Measurements from ENCODE around the gene HIGD2B.
A peak's percentile ranks its signal among the peaks of the same experiment; 100 is the strongest.
"Not testable (repeated sequence)": the region's sequence is repeated elsewhere in the genome, so short reads cannot be mapped to it uniquely, and the experiment has no call there.

Gene HIGD2B

DNA sequence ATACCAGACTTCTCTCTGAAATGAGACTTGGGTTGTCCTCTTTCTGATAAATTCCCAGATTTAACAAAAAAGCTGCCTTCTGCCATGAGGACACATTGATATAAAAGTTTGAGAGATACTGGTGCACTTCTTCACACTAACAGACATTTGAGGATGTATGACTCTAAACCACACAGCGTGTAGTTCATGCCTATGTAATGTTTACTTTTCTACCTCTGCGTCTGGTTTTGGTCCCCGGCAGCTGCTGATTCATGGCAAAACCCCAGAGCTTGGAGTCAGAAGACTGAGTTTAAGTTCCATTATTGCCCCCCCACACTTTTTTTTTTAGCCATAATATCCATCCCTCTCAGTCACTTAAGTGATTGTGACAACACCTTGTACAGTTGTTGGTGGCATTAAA is 30.0 kb downstream of the HIGD2B start:
- DNase-seq (ENCODE audit: low spot score); H3K27ac Mint-ChIP-seq; H3K9me3 Mint-ChIP-seq; H3K36me3 Mint-ChIP-seq (ENCODE audit: low read depth); H3K4me3 Mint-ChIP-seq; H3K4me1 Mint-ChIP-seq (ENCODE audit: low read depth); H3K27me3 Mint-ChIP-seq (ENCODE audit: low read depth): not testable (repeated sequence)

GRCh38 chr15:72654397-72654796 is 31.6 kb downstream of the HIGD2B start, which contains the start of gene GOLGA6B:
GOLGA6B (plus strand) TSS chr15:72654697; CDS start chr15:72654738, 41 bp downstream.
- not testable (repeated sequence) for DNase-seq (ENCODE audit: low spot score); H3K36me3 Mint-ChIP-seq (ENCODE audit: low read depth); H3K4me1 Mint-ChIP-seq (ENCODE audit: low read depth); H3K9me3 Mint-ChIP-seq; H3K27ac Mint-ChIP-seq; H3K27me3 Mint-ChIP-seq (ENCODE audit: low read depth); H3K4me3 Mint-ChIP-seq

GRCh38 chr15:72648631-72649253 is 37.2 kb downstream of the HIGD2B start:
- not testable (repeated sequence) for DNase-seq (ENCODE audit: low spot score); H3K27me3 Mint-ChIP-seq (ENCODE audit: low read depth); H3K36me3 Mint-ChIP-seq (ENCODE audit: low read depth); H3K9me3 Mint-ChIP-seq; H3K27ac Mint-ChIP-seq; H3K4me3 Mint-ChIP-seq; H3K4me1 Mint-ChIP-seq (ENCODE audit: low read depth)

DNA sequence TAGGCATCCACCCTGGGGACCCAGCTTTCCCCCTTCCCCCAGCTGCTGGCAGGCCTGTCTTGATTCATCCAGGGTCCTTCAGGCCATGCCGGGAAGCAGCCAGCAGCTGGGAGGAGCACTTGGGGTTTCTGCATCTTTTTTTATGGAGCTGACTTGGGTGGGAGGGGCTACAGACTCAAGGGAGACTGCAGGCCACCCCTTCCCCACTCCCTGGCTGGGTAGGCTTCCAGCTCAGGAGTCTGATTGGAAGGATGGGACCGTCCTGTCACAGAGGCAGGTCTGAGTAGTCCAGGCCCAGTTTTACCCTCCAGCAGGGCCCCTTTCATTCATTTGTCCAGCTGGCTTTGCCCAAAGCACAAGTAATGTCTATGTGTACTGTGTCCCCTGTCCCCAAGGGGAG is 43.7 kb downstream of the HIGD2B start:
- not testable (repeated sequence) for H3K27me3 Mint-ChIP-seq (ENCODE audit: low read depth); H3K9me3 Mint-ChIP-seq; H3K4me3 Mint-ChIP-seq; H3K27ac Mint-ChIP-seq; H3K36me3 Mint-ChIP-seq (ENCODE audit: low read depth); DNase-seq (ENCODE audit: low spot score); H3K4me1 Mint-ChIP-seq (ENCODE audit: low read depth)

GRCh38 chr15:72639759-72640483 is 46.1 kb downstream of the HIGD2B start:
- not testable (repeated sequence) for H3K4me3 Mint-ChIP-seq; H3K27ac Mint-ChIP-seq; DNase-seq (ENCODE audit: low spot score); H3K36me3 Mint-ChIP-seq (ENCODE audit: low read depth); H3K9me3 Mint-ChIP-seq; H3K27me3 Mint-ChIP-seq (ENCODE audit: low read depth); H3K4me1 Mint-ChIP-seq (ENCODE audit: low read depth)

DNA sequence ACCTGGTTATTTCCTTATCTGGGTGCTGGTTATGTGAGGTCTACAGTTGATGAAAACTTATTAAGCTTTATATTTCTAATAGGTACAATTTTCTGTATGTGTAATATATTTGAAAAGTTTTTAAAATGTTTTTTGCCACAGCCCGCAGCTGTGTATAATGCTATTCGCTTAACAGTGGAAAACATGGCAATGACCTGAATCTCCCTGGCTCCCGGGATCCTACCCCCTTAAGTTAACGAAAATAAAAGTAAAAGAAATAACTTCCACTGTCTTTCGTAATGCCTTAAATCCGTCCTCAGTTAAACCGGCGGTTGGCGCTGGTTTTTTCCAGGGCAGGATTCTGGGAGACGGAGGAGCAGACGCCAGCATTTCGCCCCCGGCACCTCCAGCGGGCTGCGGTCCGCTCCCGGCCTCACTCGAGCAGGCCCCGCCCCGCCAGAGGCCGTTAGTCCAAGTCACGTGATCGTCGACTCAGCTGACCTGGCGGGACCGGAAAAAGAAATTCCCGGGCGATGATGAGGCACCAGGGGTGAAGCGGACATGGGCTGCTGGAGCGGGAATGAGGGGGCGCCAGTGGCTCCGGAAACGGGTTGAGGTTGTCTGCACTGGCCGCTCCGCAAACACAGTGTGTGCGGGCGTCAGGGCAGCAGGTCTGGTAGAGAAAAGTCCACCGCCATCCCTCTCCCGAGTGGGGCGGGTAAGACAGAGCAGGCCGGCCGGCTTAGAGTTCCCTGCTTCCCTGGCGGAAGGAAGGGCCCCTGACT is 49.3 kb downstream of the HIGD2B start:
- H3K27ac Mint-ChIP-seq, H3K9me3 Mint-ChIP-seq: not testable (repeated sequence)
- peak overlapping the region; percentile 36 for H3K4me3 Mint-ChIP-seq

GRCh38 chr15:72629068-72629570 is 56.9 kb downstream of the HIGD2B start:
- H3K27ac Mint-ChIP-seq; H3K4me3 Mint-ChIP-seq; H3K27me3 Mint-ChIP-seq (ENCODE audit: low read depth); H3K9me3 Mint-ChIP-seq; H3K36me3 Mint-ChIP-seq (ENCODE audit: low read depth); DNase-seq (ENCODE audit: low spot score); H3K4me1 Mint-ChIP-seq (ENCODE audit: low read depth): not testable (repeated sequence)

More for the DNA sequence above, 49.3 kb downstream of the HIGD2B start:
- H3K4me1 Mint-ChIP-seq (ENCODE audit: low read depth); H3K27me3 Mint-ChIP-seq (ENCODE audit: low read depth); H3K36me3 Mint-ChIP-seq (ENCODE audit: low read depth): not testable (repeated sequence)
- DNase-seq (ENCODE audit: low spot score), result peak; percentile 73

DNA sequence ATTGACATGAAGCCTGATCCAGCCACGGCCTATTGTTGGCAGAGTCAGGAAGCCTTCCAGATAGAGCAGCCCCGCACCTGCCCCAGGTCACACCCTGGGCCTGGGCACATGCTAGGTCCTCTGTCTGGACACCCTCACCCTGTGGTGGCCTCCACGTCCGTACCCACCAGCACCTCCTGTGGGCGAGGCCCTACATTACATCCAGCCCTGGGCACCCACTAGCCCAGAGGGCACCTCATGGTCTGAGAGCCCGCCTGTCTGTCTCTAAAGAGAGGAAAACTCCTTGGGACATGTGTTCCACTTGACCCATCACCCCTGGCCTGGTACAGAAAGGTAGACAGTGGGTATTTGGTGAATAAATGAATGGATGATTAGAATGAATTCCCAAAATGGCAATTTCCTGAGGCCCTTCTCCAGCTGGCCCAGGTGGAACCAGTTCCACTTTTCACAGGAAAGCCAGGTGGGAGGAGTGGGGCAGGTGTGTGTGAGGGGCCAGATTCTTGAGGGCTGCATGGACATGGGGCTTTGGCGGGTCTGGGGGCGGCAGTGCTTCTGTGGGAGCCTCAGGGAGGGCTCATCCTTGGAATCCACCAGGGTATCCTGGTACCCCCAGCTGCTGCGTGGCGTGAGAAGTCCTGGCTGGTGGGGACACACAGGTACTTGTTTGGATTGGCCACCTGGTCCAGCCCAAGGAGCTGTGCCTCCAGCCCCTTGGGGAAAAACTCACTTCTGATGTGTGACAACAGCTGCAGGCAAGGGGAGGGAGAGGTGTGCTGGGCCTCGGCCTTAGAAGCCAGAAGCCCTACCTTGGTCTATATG is 57.5 kb downstream of the HIGD2B start:
- not testable (repeated sequence) for H3K4me3 Mint-ChIP-seq; H3K4me1 Mint-ChIP-seq (ENCODE audit: low read depth); H3K27ac Mint-ChIP-seq; H3K9me3 Mint-ChIP-seq; H3K36me3 Mint-ChIP-seq (ENCODE audit: low read depth); H3K27me3 Mint-ChIP-seq (ENCODE audit: low read depth); DNase-seq (ENCODE audit: low spot score)

DNA sequence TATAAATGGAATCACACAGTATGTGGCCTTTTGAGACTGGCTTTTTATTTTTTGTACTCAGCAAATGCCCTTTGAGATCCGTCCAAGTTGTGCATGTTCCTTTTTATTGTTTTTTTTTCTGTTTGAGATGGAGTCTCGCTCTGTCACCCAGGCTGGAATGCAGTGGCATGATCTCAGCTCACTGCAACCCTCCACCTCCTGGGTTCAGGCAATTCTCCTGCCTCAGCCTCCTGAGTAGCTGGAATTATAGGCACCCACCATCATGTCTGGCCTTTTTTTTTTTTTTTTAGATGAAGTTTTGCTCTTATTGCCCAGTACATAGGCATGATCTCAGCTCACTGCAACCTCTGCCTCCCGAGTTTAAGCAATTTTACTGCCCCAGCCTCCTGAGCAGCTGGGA is 59.8 kb downstream of the HIGD2B start:
- H3K4me3 Mint-ChIP-seq; H3K27ac Mint-ChIP-seq; H3K27me3 Mint-ChIP-seq (ENCODE audit: low read depth): not testable (repeated sequence)

More for the DNA sequence above, 59.8 kb downstream of the HIGD2B start:
- H3K9me3 Mint-ChIP-seq; H3K4me1 Mint-ChIP-seq (ENCODE audit: low read depth); DNase-seq (ENCODE audit: low spot score); H3K36me3 Mint-ChIP-seq (ENCODE audit: low read depth): not testable (repeated sequence)

Data from T-helper 2 cell treated with Interferon-gamma antibody and Interleukin-4, amounts not matched to agents 5 μg/mL and 100 μg/mL, for 36 hours (primary cell).